CD4-positive, alpha-beta T cell (primary cell): ENCODE measurements around the gene FZD1. TPM values are rescaled to one million over a fixed set of nuclear protein-coding genes. Genes with fewer than 3 reads are reported as not detected.
A peak's percentile ranks its signal among the peaks of the same experiment; 100 is the strongest.

Experiments used
- ATAC-seq: fragments of 200-7000 bp; cut with Tn5 transposase; one replicate; pipeline ENCODE4 v1.10.0; 2022; ENCODE audit warnings: mild to moderate bottlenecking; ENCODE audit not compliant: poor library complexity
- CTCF ChIA-PET: fragments of 350-600 bp; sonication (Branson Sonifier 250); formaldehyde crosslinking; loops from one replicate; lab custom pipeline; 2021; ENCODE audit warnings: antibody characterized with exemption, inconsistent platforms; lab: Charles Lee
- POLR2A ChIA-PET: fragments of 350-600 bp; sonication (Branson Sonifier 250); formaldehyde crosslinking; loops from one replicate; lab custom pipeline; 2021; ENCODE audit warnings: antibody characterized with exemption, inconsistent platforms; lab: Charles Lee
- DNase-seq, 14 experiments: peaks; one replicate each; pipeline ENCODE4 v3.0.0-alpha.2; 2013 to 2020; ENCODE audit warnings: mixed read lengths in 2 of 14
- H3K27ac ChIP-seq, 2 donors: one replicate each; pipeline versions ENCODE4 v1.5.1 to v1.7.0; 2013; ENCODE audit warnings: low read length in 2 of 2, low read depth in 1 of 2, mild to moderate bottlenecking in 1 of 2
- H3K27me3 ChIP-seq, 2 experiments: 1 replicate in 1 of 2; 2 replicates in 1 of 2; pipeline versions ENCODE4 v1.6.1 to v1.7.0; 2013; ENCODE audit warnings: low read length in 2 of 2, control low read depth in 1 of 2, mild to moderate bottlenecking in 1 of 2, moderate library complexity in 1 of 2; ENCODE audit not compliant: insufficient read depth in 2 of 2, control insufficient read depth in 1 of 2
- H3K36me3 ChIP-seq: one replicate; pipeline ENCODE4 v1.6.1; 2013; ENCODE audit warnings: low read length, control low read depth; ENCODE audit not compliant: insufficient read depth
- H3K4me1 ChIP-seq: one replicate; pipeline ENCODE4 v1.6.1; 2013; ENCODE audit warnings: low read length, control low read depth; ENCODE audit not compliant: insufficient read depth
- H3K4me3 ChIP-seq: one replicate; pipeline ENCODE4 v1.5.1; 2013; ENCODE audit warnings: mild to moderate bottlenecking, low read length, moderate library complexity
- H3K9me3 ChIP-seq, 2 experiments: 1 replicate in 1 of 2; 2 replicates in 1 of 2; pipeline versions ENCODE4 v1.6.1 to v1.7.0; 2013; ENCODE audit warnings: low read length in 2 of 2, mild to moderate bottlenecking in 2 of 2, control low read depth in 1 of 2, moderate library complexity in 1 of 2; ENCODE audit not compliant: control insufficient read depth in 1 of 2, insufficient read depth in 1 of 2
- H3K27ac Mint-ChIP-seq: one replicate; pipeline ENCODE4 v1.8.0; 2020; ENCODE audit warnings: mixed read lengths
- H3K27me3 Mint-ChIP-seq: one replicate; pipeline ENCODE4 v1.8.0; 2021; ENCODE audit warnings: mixed read lengths
- H3K36me3 Mint-ChIP-seq: one replicate; pipeline ENCODE4 v1.8.0; 2021; ENCODE audit warnings: low read depth, mixed read lengths
- H3K4me1 Mint-ChIP-seq: one replicate; pipeline ENCODE4 v1.8.0; 2021; ENCODE audit warnings: low read depth, mixed read lengths
- H3K4me3 Mint-ChIP-seq: one replicate; pipeline ENCODE4 v1.8.0; 2020; ENCODE audit warnings: mild to moderate bottlenecking, mixed read lengths
- H3K9me3 Mint-ChIP-seq: one replicate; pipeline ENCODE4 v1.8.0; 2020; ENCODE audit warnings: mixed read lengths
- intact Hi-C, 2 experiments: fragments of 100-400 bp; cut with DNase I in 1 of 2; cut with micrococcal nuclease in 1 of 2; formaldehyde crosslinking; loops; one replicate each; pipeline versions ENCODE4 v1.15.1 to v1.9.0; 2023 to 2025; cut with DNase I, micrococcal nuclease
- total RNA-seq, 174 experiments: library from RNA in 2 of 174; stranded (reverse) in 2 of 174; gene quantifications; one replicate each; pipeline ENCODE4 v1.2.3 and lab custom pipeline; 2021 to 2026
- TF ChIP-seq, protein P1 (sequence below): fragments of 200-600 bp; IDR thresholded peaks from one replicate; pipeline ENCODE4 v1.8.0; 2022; ENCODE audit warnings: antibody characterized with exemption, mild to moderate bottlenecking

Gene FZD1
- total RNA-seq, 2 experiments from 2014 or later = 0.22 to 0.28 TPM

DNA sequence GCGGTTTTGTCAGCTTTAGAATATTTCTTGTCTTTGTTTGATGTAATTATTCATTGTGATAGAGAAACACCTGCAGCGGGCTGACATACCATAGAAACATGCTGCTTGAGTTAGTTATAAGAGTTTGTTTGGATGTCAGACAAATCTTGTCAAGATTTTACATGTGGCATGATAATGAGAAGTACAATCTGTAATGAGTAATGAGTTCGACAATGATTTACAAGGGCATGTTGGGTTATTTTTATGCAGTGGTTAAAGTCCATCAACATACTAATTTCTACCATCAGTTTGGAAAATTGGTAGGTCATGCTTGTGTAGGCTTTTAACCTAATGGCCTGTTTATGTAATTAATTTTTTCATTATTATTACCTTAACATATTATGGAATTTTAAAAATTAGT, 31.3 kb downstream of the FZD1 start:
- Mint-ChIP-seq H3K4me3 (no peak overlapping the region), H3K27me3 (peaks cover 6% of the 10 kb centered on the region), H3K4me1 (no peaks in the 10 kb centered on the region), H3K27ac (no peak overlapping the region), H3K36me3 (no peaks in the 10 kb centered on the region), H3K9me3 (no peaks in the 10 kb centered on the region)
- ChIA-PET POLR2A (no interaction called here), CTCF (no interaction called here)
- Histone ChIP-seq H3K4me1 (no peaks in the 10 kb centered on the region), H3K27me3 (no peaks in the 10 kb centered on the region), H3K4me3 (no peak overlapping the region), H3K36me3 (no peaks in the 10 kb centered on the region), H3K27ac (no peak overlapping the region), H3K9me3 (no peaks in the 10 kb centered on the region)
- ATAC-seq (no peak), DNase-seq (no peak)
- TF ChIP-seq, protein P1, sequence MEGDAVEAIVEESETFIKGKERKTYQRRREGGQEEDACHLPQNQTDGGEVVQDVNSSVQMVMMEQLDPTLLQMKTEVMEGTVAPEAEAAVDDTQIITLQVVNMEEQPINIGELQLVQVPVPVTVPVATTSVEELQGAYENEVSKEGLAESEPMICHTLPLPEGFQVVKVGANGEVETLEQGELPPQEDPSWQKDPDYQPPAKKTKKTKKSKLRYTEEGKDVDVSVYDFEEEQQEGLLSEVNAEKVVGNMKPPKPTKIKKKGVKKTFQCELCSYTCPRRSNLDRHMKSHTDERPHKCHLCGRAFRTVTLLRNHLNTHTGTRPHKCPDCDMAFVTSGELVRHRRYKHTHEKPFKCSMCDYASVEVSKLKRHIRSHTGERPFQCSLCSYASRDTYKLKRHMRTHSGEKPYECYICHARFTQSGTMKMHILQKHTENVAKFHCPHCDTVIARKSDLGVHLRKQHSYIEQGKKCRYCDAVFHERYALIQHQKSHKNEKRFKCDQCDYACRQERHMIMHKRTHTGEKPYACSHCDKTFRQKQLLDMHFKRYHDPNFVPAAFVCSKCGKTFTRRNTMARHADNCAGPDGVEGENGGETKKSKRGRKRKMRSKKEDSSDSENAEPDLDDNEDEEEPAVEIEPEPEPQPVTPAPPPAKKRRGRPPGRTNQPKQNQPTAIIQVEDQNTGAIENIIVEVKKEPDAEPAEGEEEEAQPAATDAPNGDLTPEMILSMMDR = no peak
- intact Hi-C loops = no loop called here

- no peaks in the 10 kb centered on the region for H3K36me3 Mint-ChIP-seq
- CTCF ChIA-PET = no interaction called here
Observed at GRCh38 chr7:91297939-91298338, 33.7 kb downstream of the FZD1 start.

DNA sequence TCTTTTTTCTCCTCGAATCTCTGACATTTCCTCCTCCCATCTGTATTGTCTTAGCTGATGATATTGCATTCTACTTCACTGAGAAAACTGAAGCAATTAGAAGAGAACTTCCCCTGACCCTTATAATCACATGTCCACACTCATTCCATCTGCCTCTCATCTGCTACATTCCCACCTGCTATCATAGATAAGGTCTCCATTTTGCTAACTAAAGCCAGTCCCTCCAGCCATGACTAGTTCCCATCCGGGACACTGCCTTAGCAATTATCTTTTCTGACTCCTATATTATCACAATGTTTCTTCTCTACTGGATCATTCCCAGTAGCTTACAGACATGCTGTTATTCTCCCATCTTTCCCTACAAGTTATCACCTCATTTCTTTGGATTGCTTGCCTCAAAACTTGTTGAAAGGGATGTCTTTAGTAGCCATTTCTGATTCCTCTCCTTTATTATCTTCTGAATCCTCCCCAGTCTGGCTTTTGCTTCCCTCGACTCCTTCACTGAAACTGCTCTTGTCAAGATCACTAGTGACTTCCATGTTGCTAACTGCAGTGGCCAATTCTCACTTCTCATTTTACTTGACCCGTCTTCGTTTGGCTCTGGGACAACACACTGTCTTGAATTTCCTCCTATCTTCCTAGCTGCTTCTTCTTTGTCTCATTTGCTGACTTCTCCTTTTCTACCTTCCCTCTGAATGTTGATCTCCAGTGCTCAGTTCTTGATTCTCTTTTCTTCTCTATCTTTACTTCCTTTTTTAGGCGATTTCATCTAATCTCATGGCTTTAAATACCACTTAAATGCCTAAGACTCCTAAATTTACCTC, 35.9 kb downstream of the FZD1 start:
- DNase-seq = peak in 3 of 14 experiments; percentile 13 to 41 (median 32)
- Histone ChIP-seq H3K27me3 (no peaks in the 10 kb centered on the region), H3K9me3 (no peaks in the 10 kb centered on the region), H3K4me3 (no peak overlapping the region), H3K36me3 (no peaks in the 10 kb centered on the region), H3K4me1 (no peaks in the 10 kb centered on the region), H3K27ac (no peak overlapping the region)
- no peak overlapping the region for H3K27ac Mint-ChIP-seq
- H3K4me3 Mint-ChIP-seq = no peak overlapping the region
- H3K9me3 Mint-ChIP-seq = no peaks in the 10 kb centered on the region
- ChIA-PET POLR2A (no interaction called here), CTCF (no interaction called here)
- H3K36me3 Mint-ChIP-seq = no peaks in the 10 kb centered on the region
- TF ChIP-seq, protein P1 = no peak
- no peak for ATAC-seq
- intact Hi-C loops = no loop called here
- H3K27me3 Mint-ChIP-seq = no peaks in the 10 kb centered on the region
- no peaks in the 10 kb centered on the region for H3K4me1 Mint-ChIP-seq

More at GRCh38 chr7:91297939-91298338, 33.7 kb downstream of the FZD1 start:
- H3K27me3 Mint-ChIP-seq = peaks cover 6% of the 10 kb centered on the region
- no peak for ATAC-seq
- Histone ChIP-seq H3K4me1 (no peaks in the 10 kb centered on the region), H3K27me3 (no peaks in the 10 kb centered on the region), H3K36me3 (no peaks in the 10 kb centered on the region), H3K4me3 (no peak overlapping the region), H3K27ac (no peak overlapping the region), H3K9me3 (no peaks in the 10 kb centered on the region)
- no peaks in the 10 kb centered on the region for H3K9me3 Mint-ChIP-seq
- POLR2A ChIA-PET = no interaction called here
- no peaks in the 10 kb centered on the region for H3K4me1 Mint-ChIP-seq
- H3K27ac Mint-ChIP-seq = no peak overlapping the region
- TF ChIP-seq, protein P1 = no peak
- no peak overlapping the region for H3K4me3 Mint-ChIP-seq
- intact Hi-C loops = no loop called here
- no peak for DNase-seq
